ENCODE results near the gene MCOLN1. TPM values are rescaled to one million over a fixed set of nuclear protein-coding genes. Genes with fewer than 3 reads are reported as not detected.
A peak's percentile ranks its signal among the peaks of the same experiment; 100 is the strongest.

MCOLN1 gene
- total and polyA plus RNA-seq, 3 experiments from 2014 or later: 11.6 to 19.6 (median 19.4) TPM

- H3K27me3 Mint-ChIP-seq: peaks cover 3 to 9% of the 10 kb centered on the region in 2 donors
- H3K9me3 ChIP-seq (ENCODE audit: low read length): no peaks in the 10 kb centered on the region
- no peak overlapping the region for H3K4me3 ChIP-seq (ENCODE audit: low read length)
- no peak overlapping the region for H3K27ac ChIP-seq (ENCODE audit: low read depth, low read length)
- peaks cover 9 to 18% (median 17%) of the 10 kb centered on the region in 3 donors for H3K4me1 Mint-ChIP-seq
- H3K27me3 ChIP-seq (ENCODE audit: insufficient read depth, low read length, poor library complexity, severe bottlenecking): no peaks in the 10 kb centered on the region
- ChIA-PET POLR2A (no interaction called here), CTCF (no interaction called here)
- H3K36me3 Mint-ChIP-seq: peaks cover 0 to 1% (median 1%) of the 10 kb centered on the region in 3 donors
- peak overlapping the region in 1 of 7 donors; percentile 79 for H3K4me3 Mint-ChIP-seq
- no peaks in the 10 kb centered on the region for H3K36me3 ChIP-seq (ENCODE audit: insufficient read depth, low read length)
- peak in 1 of 5 donors; percentile 23 for DNase-seq
- H3K9me3 Mint-ChIP-seq: no peaks in the 10 kb centered on the region
- peaks cover 12% of the 10 kb centered on the region for H3K4me1 ChIP-seq (ENCODE audit: insufficient read depth, low read length)
- H3K27ac Mint-ChIP-seq: peak overlapping the region in 3 of 8 donors; percentile 4 to 86 (median 6)
Observed at GRCh38 chr19:7492142-7492541, 30.3 kb upstream of the MCOLN1 start.

GRCh38 chr19:7492558-7492957 lies 29.9 kb upstream of the MCOLN1 start:
- H3K4me3 ChIP-seq (ENCODE audit: low read length): no peak overlapping the region
- H3K4me1 ChIP-seq (ENCODE audit: insufficient read depth, low read length): peaks cover 12% of the 10 kb centered on the region
- Mint-ChIP-seq H3K27ac (peak overlapping the region in 2 of 8 donors; percentile 35 to 86), H3K4me1 (peaks cover 9 to 18% (median 17%) of the 10 kb centered on the region in 3 donors), H3K36me3 (peaks cover 0 to 1% (median 1%) of the 10 kb centered on the region in 3 donors), H3K27me3 (peaks cover 5 to 14% of the 10 kb centered on the region in 2 donors), H3K9me3 (no peaks in the 10 kb centered on the region), H3K4me3 (peak overlapping the region in 1 of 7 donors; percentile 79)
- CTCF ChIA-PET: no interaction called here
- DNase-seq: no peak
- H3K9me3 ChIP-seq (ENCODE audit: low read length): no peaks in the 10 kb centered on the region
- no peak overlapping the region for H3K27ac ChIP-seq (ENCODE audit: low read depth, low read length)
- POLR2A ChIA-PET: no interaction called here
- no peaks in the 10 kb centered on the region for H3K36me3 ChIP-seq (ENCODE audit: insufficient read depth, low read length)
- no peaks in the 10 kb centered on the region for H3K27me3 ChIP-seq (ENCODE audit: insufficient read depth, low read length, poor library complexity, severe bottlenecking)

- CTCF ChIA-PET: no interaction called here
- POLR2A ChIA-PET: no interaction called here
- no peak overlapping the region for H3K27ac Mint-ChIP-seq
Observed at GRCh38 chr19:7494416-7495098, 27.9 kb upstream of the MCOLN1 start.

GRCh38 chr19:7497292-7497691 lies 25.1 kb upstream of the MCOLN1 start:
- H3K9me3 Mint-ChIP-seq: peaks cover 0 to 2% (median 0%) of the 10 kb centered on the region in 5 donors

More at GRCh38 chr19:7494416-7495098, 27.9 kb upstream of the MCOLN1 start:
- Mint-ChIP-seq H3K27me3 (peaks cover 14 to 21% of the 10 kb centered on the region in 2 donors), H3K4me1 (peaks cover 6 to 12% (median 11%) of the 10 kb centered on the region in 3 donors), H3K4me3 (no peak overlapping the region), H3K9me3 (peaks cover 0 to 2% (median 0%) of the 10 kb centered on the region in 5 donors), H3K36me3 (peaks cover 0 to 1% (median 0%) of the 10 kb centered on the region in 3 donors)
- no peaks in the 10 kb centered on the region for H3K9me3 ChIP-seq (ENCODE audit: low read length)
- H3K27me3 ChIP-seq (ENCODE audit: insufficient read depth, low read length, poor library complexity, severe bottlenecking): no peaks in the 10 kb centered on the region
- no peak for DNase-seq
- peak overlapping the region; percentile 47 for H3K27ac ChIP-seq (ENCODE audit: low read depth, low read length)
- H3K4me1 ChIP-seq (ENCODE audit: insufficient read depth, low read length): peaks cover 1% of the 10 kb centered on the region
- H3K4me3 ChIP-seq (ENCODE audit: low read length): no peak overlapping the region
- H3K36me3 ChIP-seq (ENCODE audit: insufficient read depth, low read length): no peaks in the 10 kb centered on the region

GRCh38 chr19:7500811-7501450 lies 21.5 kb upstream of the MCOLN1 start:
- no peaks in the 10 kb centered on the region for H3K9me3 ChIP-seq (ENCODE audit: low read length)
- H3K4me3 Mint-ChIP-seq: peak overlapping the region in 4 of 7 donors; percentile 19 to 56 (median 43)
- H3K27ac Mint-ChIP-seq: no peak overlapping the region
- peaks cover 6 to 9% (median 7%) of the 10 kb centered on the region in 3 donors for H3K4me1 Mint-ChIP-seq
- CTCF ChIA-PET: no interaction called here
- H3K27ac ChIP-seq (ENCODE audit: low read depth, low read length): no peak overlapping the region
- peaks cover 43 to 53% of the 10 kb centered on the region in 2 donors for H3K27me3 Mint-ChIP-seq
- H3K4me1 ChIP-seq (ENCODE audit: insufficient read depth, low read length): peaks cover 8% of the 10 kb centered on the region
- POLR2A ChIA-PET: no interaction called here
- H3K9me3 Mint-ChIP-seq: peaks cover 0 to 2% (median 0%) of the 10 kb centered on the region in 5 donors
- no peak for DNase-seq
- no peaks in the 10 kb centered on the region for H3K36me3 ChIP-seq (ENCODE audit: insufficient read depth, low read length)
- H3K36me3 Mint-ChIP-seq: no peaks in the 10 kb centered on the region
- H3K27me3 ChIP-seq (ENCODE audit: insufficient read depth, low read length, poor library complexity, severe bottlenecking): peaks cover 9% of the 10 kb centered on the region
- no peak overlapping the region for H3K4me3 ChIP-seq (ENCODE audit: low read length)

More at GRCh38 chr19:7497292-7497691, 25.1 kb upstream of the MCOLN1 start:
- Histone ChIP-seq H3K36me3 (ENCODE audit: insufficient read depth, low read length) (no peaks in the 10 kb centered on the region), H3K27me3 (ENCODE audit: insufficient read depth, low read length, poor library complexity, severe bottlenecking) (no peaks in the 10 kb centered on the region), H3K9me3 (ENCODE audit: low read length) (no peaks in the 10 kb centered on the region), H3K4me3 (ENCODE audit: low read length) (no peak overlapping the region), H3K27ac (ENCODE audit: low read depth, low read length) (no peak overlapping the region), H3K4me1 (ENCODE audit: insufficient read depth, low read length) (no peaks in the 10 kb centered on the region)
- DNase-seq: no peak
- POLR2A ChIA-PET: no interaction called here
- Mint-ChIP-seq H3K27ac (peak overlapping the region in 1 of 8 donors; percentile 28), H3K27me3 (peaks cover 24 to 36% of the 10 kb centered on the region in 2 donors), H3K4me1 (peaks cover 5% of the 10 kb centered on the region in 3 donors), H3K4me3 (no peak overlapping the region), H3K36me3 (peaks cover 0 to 1% (median 0%) of the 10 kb centered on the region in 3 donors)
- CTCF ChIA-PET: no interaction called here

- ChIA-PET CTCF (no interaction called here), POLR2A (interaction anchor here (0.6 kb wide), 1 partner anchor 12 kb away, joined by 17 read pairs; no protein-coding TSS in a partner anchor)
- H3K4me1 ChIP-seq (ENCODE audit: insufficient read depth, low read length): peaks cover 8% of the 10 kb centered on the region
- H3K27ac Mint-ChIP-seq: no peak overlapping the region
- no peaks in the 10 kb centered on the region for H3K36me3 Mint-ChIP-seq
- H3K27me3 ChIP-seq (ENCODE audit: insufficient read depth, low read length, poor library complexity, severe bottlenecking): peaks cover 9% of the 10 kb centered on the region
- H3K4me3 Mint-ChIP-seq: no peak overlapping the region
- peaks cover 0 to 2% (median 0%) of the 10 kb centered on the region in 5 donors for H3K9me3 Mint-ChIP-seq
- no peak overlapping the region for H3K4me3 ChIP-seq (ENCODE audit: low read length)
- no peak overlapping the region for H3K27ac ChIP-seq (ENCODE audit: low read depth, low read length)
- peaks cover 45 to 51% of the 10 kb centered on the region in 2 donors for H3K27me3 Mint-ChIP-seq
- H3K4me1 Mint-ChIP-seq: peaks cover 7 to 12% (median 9%) of the 10 kb centered on the region in 3 donors
- no peak for DNase-seq
- H3K36me3 ChIP-seq (ENCODE audit: insufficient read depth, low read length): no peaks in the 10 kb centered on the region
- no peaks in the 10 kb centered on the region for H3K9me3 ChIP-seq (ENCODE audit: low read length)
Observed at GRCh38 chr19:7502552-7502951, 19.9 kb upstream of the MCOLN1 start.

- DNase-seq: no peak
Observed at GRCh38 chr19:7504684-7505083, 17.7 kb upstream of the MCOLN1 start.

GRCh38 chr19:7505288-7505681 lies 17.1 kb upstream of the MCOLN1 start:
- H3K36me3 Mint-ChIP-seq: no peaks in the 10 kb centered on the region
- Histone ChIP-seq H3K9me3 (ENCODE audit: low read length) (no peaks in the 10 kb centered on the region), H3K4me3 (ENCODE audit: low read length) (no peak overlapping the region), H3K27ac (ENCODE audit: low read depth, low read length) (no peak overlapping the region), H3K27me3 (ENCODE audit: insufficient read depth, low read length, poor library complexity, severe bottlenecking) (peaks cover 9% of the 10 kb centered on the region), H3K36me3 (ENCODE audit: insufficient read depth, low read length) (no peaks in the 10 kb centered on the region), H3K4me1 (ENCODE audit: insufficient read depth, low read length) (peaks cover 8% of the 10 kb centered on the region)
- CTCF ChIA-PET: interaction anchor here (0.6 kb wide), 1 partner anchor 15 kb away, joined by 3 read pairs; no protein-coding TSS in a partner anchor
- H3K4me3 Mint-ChIP-seq: peak overlapping the region in 3 of 7 donors; percentile 29 to 41 (median 32)
- no peaks in the 10 kb centered on the region for H3K9me3 Mint-ChIP-seq
- peaks cover 7 to 12% (median 8%) of the 10 kb centered on the region in 3 donors for H3K4me1 Mint-ChIP-seq
- DNase-seq: no peak
- POLR2A ChIA-PET: no interaction called here
- peak overlapping the region in 1 of 8 donors; percentile 19 for H3K27ac Mint-ChIP-seq
- H3K27me3 Mint-ChIP-seq: peaks cover 42 to 56% of the 10 kb centered on the region in 2 donors

More at GRCh38 chr19:7504684-7505083, 17.7 kb upstream of the MCOLN1 start:
- H3K27ac Mint-ChIP-seq: no peak overlapping the region
- ChIA-PET POLR2A (no interaction called here), CTCF (interaction anchor here (0.6 kb wide), 1 partner anchor 15 kb away, joined by 3 read pairs; no protein-coding TSS in a partner anchor)
- H3K9me3 Mint-ChIP-seq: no peaks in the 10 kb centered on the region
- peaks cover 7 to 12% (median 8%) of the 10 kb centered on the region in 3 donors for H3K4me1 Mint-ChIP-seq
- no peaks in the 10 kb centered on the region for H3K36me3 Mint-ChIP-seq
- no peak overlapping the region for H3K4me3 Mint-ChIP-seq
- H3K27me3 Mint-ChIP-seq: peaks cover 36 to 59% of the 10 kb centered on the region in 2 donors
- H3K27ac ChIP-seq (ENCODE audit: low read depth, low read length): no peak overlapping the region
- H3K27me3 ChIP-seq (ENCODE audit: insufficient read depth, low read length, poor library complexity, severe bottlenecking): peaks cover 9% of the 10 kb centered on the region
- H3K36me3 ChIP-seq (ENCODE audit: insufficient read depth, low read length): no peaks in the 10 kb centered on the region
- peaks cover 8% of the 10 kb centered on the region for H3K4me1 ChIP-seq (ENCODE audit: insufficient read depth, low read length)
- no peaks in the 10 kb centered on the region for H3K9me3 ChIP-seq (ENCODE audit: low read length)
- no peak overlapping the region for H3K4me3 ChIP-seq (ENCODE audit: low read length)

Data from CD8-positive, alpha-beta memory T cell (primary cell).